Measurements from ENCODE around the gene GPHN.

GRCh38 chr14:66511849-66512248, 3.9 kb downstream of the GPHN start:
- no peak for TF ChIP-seq RFX5 (IDR thresholded peaks at IDR 0.05; ENCODE audit: low read length)
- TF ChIP-seq SMC3 (IDR thresholded peaks at IDR 0.05; ENCODE audit: low read depth, low read length) = no peak
- no peak for TF ChIP-seq POLR2AphosphoS5 (IDR thresholded peaks at IDR 0.05; ENCODE audit: low read depth, low read length)
- TF ChIP-seq NRF1 (IDR thresholded peaks at IDR 0.05; ENCODE audit: low read depth, low read length) = no peak
- TF ChIP-seq CTCF (IDR thresholded peaks at IDR 0.05) = no peak
- no peak for TF ChIP-seq RAD21 (IDR thresholded peaks at IDR 0.05; ENCODE audit: low read length)
- TF ChIP-seq IRF3 (IDR thresholded peaks at IDR 0.05; ENCODE audit: low read depth, low read length) = no peak
- TF ChIP-seq TAF1 (IDR thresholded peaks at IDR 0.05; ENCODE audit: borderline replicate concordance, low read depth, low read length) = no peak
- TF ChIP-seq GATA2 (CRISPR knock-in tag; IDR thresholded peaks at IDR 0.05) = no peak
- TF ChIP-seq FOSL2 (IDR thresholded peaks at IDR 0.05; ENCODE audit: borderline replicate concordance, low read depth) = no peak
- no peak for TF ChIP-seq EP300 (IDR thresholded peaks at IDR 0.05; ENCODE audit: borderline replicate concordance in 1 of 2, low read depth in 1 of 2, low read length in 1 of 2)

Data from SK-N-SH (cell line).